CD4-positive, alpha-beta T cell treated with Interleukin-4 for 1 hour (primary cell): Measurements from ENCODE around the gene APOA1.

Experiments
- DNase-seq, 2 donors: peaks; one replicate each; pipeline ENCODE4 v3.0.0-alpha.2; 2020 to 2022

Gene APOA1

GRCh38 chr11:116833491-116833815, 4.0 kb downstream of the APOA1 start:
- DNase-seq: no peak

GRCh38 chr11:116832350-116833290, 4.8 kb downstream of the APOA1 start:
- no peak for DNase-seq

GRCh38 chr11:116831790-116832349, 5.6 kb downstream of the APOA1 start:
- no peak for DNase-seq

- no peak for DNase-seq
Measured at GRCh38 chr11:116830184-116830912, 7.1 kb downstream of the APOA1 start.

GRCh38 chr11:116829525-116830183, 7.8 kb downstream of the APOA1 start, which contains the start of gene APOC3:
Gene APOC3, plus strand, starts transcription at chr11:116829907. Its CDS starts 676 bp downstream, at chr11:116830583.
- no peak for DNase-seq

- DNase-seq: no peak
Measured at GRCh38 chr11:116828632-116829524, 8.5 kb downstream of the APOA1 start.

GRCh38 chr11:116827461-116827860, 10.0 kb downstream of the APOA1 start:
- no peak for DNase-seq

GRCh38 chr11:116826751-116827431, 10.5 kb downstream of the APOA1 start:
- no peak for DNase-seq

GRCh38 chr11:116825854-116826750, 11.3 kb downstream of the APOA1 start:
- DNase-seq: no peak

- DNase-seq: no peak
Measured at GRCh38 chr11:116825434-116825833, 12.0 kb downstream of the APOA1 start.

- DNase-seq: no peak
Measured at GRCh38 chr11:116823031-116823843, 14.2 kb downstream of the APOA1 start, which contains the start of gene APOA4. Gene APOA4, minus strand, starts transcription at chr11:116823304. Its CDS starts 113 bp downstream, at chr11:116823191.

- DNase-seq: no peak
Measured at GRCh38 chr11:116822575-116822974, 14.8 kb downstream of the APOA1 start.

GRCh38 chr11:116821050-116821918, 16.1 kb downstream of the APOA1 start:
- no peak for DNase-seq

GRCh38 chr11:116819049-116819448, 18.4 kb downstream of the APOA1 start:
- DNase-seq: no peak

- no peak for DNase-seq
Measured at GRCh38 chr11:116814502-116814901, 22.9 kb downstream of the APOA1 start.

GRCh38 chr11:116813781-116814471, 23.5 kb downstream of the APOA1 start:
- DNase-seq: no peak

- no peak for DNase-seq
Measured at GRCh38 chr11:116813170-116813569, 24.3 kb downstream of the APOA1 start.

- DNase-seq: no peak
Measured at GRCh38 chr11:116812109-116812508, 25.3 kb downstream of the APOA1 start.
